Suprapubic skin (tissue), 4 donors: ENCODE measurements around the gene SLC44A4. TPM values are rescaled to one million over a fixed set of nuclear protein-coding genes. Genes with fewer than 3 reads are reported as not detected.

Experiments used
- DNase-seq, 2 donors: peaks; one replicate each; pipeline ENCODE4 v3.0.0-alpha.2; 2019; ENCODE audit warnings: low spot score in 2 of 2
- H3K27ac ChIP-seq: fragments of 200-600 bp; sonication (generic); one replicate; pipeline ENCODE4 v1.5.1; 2019
- H3K27me3 ChIP-seq: fragments of 200-600 bp; sonication (generic); one replicate; pipeline ENCODE4 v1.5.1; 2019
- H3K36me3 ChIP-seq: fragments of 200-600 bp; sonication (generic); one replicate; pipeline ENCODE4 v1.5.1; 2019
- H3K4me1 ChIP-seq: fragments of 200-600 bp; sonication (generic); one replicate; pipeline ENCODE4 v1.5.1; 2019
- H3K4me3 ChIP-seq: fragments of 200-600 bp; sonication (generic); one replicate; pipeline ENCODE4 v1.5.1; 2019; ENCODE audit warnings: mild to moderate bottlenecking
- H3K9me3 ChIP-seq: fragments of 200-600 bp; sonication (generic); one replicate; pipeline ENCODE4 v1.5.1; 2019
- CTCF ChIP-seq, 2 donors: fragments of 200-600 bp in 1 of 2; fragments of 450-650 bp in 1 of 2; sonication (generic) in 1 of 2; IDR thresholded peaks; one replicate each; pipeline ENCODE4 v1.5.1; 2016 to 2019; ENCODE audit warnings: antibody characterized with exemption in 2 of 2, mild to moderate bottlenecking in 1 of 2, moderate library complexity in 1 of 2
- EP300 ChIP-seq: sonication (generic); formaldehyde crosslinking; IDR thresholded peaks from one replicate; pipeline ENCODE4 v1.6.1; 2017; ENCODE audit warnings: antibody characterized with exemption
- POLR2A ChIP-seq, 2 donors: fragments of 450-650 bp; IDR thresholded peaks; one replicate each; pipeline ENCODE4 v1.6.1; 2017; ENCODE audit warnings: antibody characterized with exemption in 2 of 2, mild to moderate bottlenecking in 2 of 2, moderate library complexity in 2 of 2
- POLR2AphosphoS5 ChIP-seq, 3 donors: sonication (generic); formaldehyde crosslinking; IDR thresholded peaks; one replicate each; pipeline ENCODE4 v1.6.1; 2017; ENCODE audit warnings: antibody characterized with exemption in 3 of 3
- WGBS: methylation state at CpG from one replicate; pipeline ENCODE4 v1.1.5; 2018; 5-methylcytosine and 5-hydroxymethylcytosine counted together
- total RNA-seq, 4 donors: library from RNA; depleted of rRNA; stranded (reverse); fragments of >200 nt; gene quantifications; one replicate each; pipeline ENCODE4 v1.1.0, GENCODE V29; 2016

SLC44A4 gene
- total RNA-seq, 4 donors from 2014 or later = 1.4 to 7.4 (median 4.1) TPM

GRCh38 chr6:31903957-31904356 lies 25.2 kb upstream of the SLC44A4 start:
- H3K4me3 ChIP-seq = no peak overlapping the region
- no peak for DNase-seq
- H3K36me3 ChIP-seq = no peaks in the 10 kb centered on the region
- no peaks in the 10 kb centered on the region for H3K27me3 ChIP-seq
- 89% methylated on average over 3 of the region's 3 CpGs for WGBS
- no peaks in the 10 kb centered on the region for H3K9me3 ChIP-seq
- H3K4me1 ChIP-seq = peaks cover 32% of the 10 kb centered on the region
- TF ChIP-seq POLR2A (IDR thresholded peaks at IDR 0.05) (no peak), POLR2AphosphoS5 (IDR thresholded peaks at IDR 0.05) (no peak), EP300 (no peak)
- no peak overlapping the region for H3K27ac ChIP-seq

GRCh38 chr6:31901953-31902643 lies 23.3 kb upstream of the SLC44A4 start, which contains the start of gene ZBTB12:
Gene ZBTB12, minus strand, starts transcription at chr6:31902086. Its CDS starts 781 bp downstream, at chr6:31901305.
- no peak for TF ChIP-seq POLR2AphosphoS5 (IDR thresholded peaks at IDR 0.05)
- TF ChIP-seq EP300 = no peak
- no peak for TF ChIP-seq POLR2A (IDR thresholded peaks at IDR 0.05)
- TF ChIP-seq CTCF (IDR thresholded peaks at IDR 0.05) = no peak
- Histone ChIP-seq H3K4me1 (peaks cover 39% of the 10 kb centered on the region), H3K4me3 (peak within 1 kb of the TSS; percentile 69), H3K36me3 (no peaks in the 10 kb centered on the region), H3K9me3 (no peaks in the 10 kb centered on the region), H3K27ac (peak within 1 kb of the TSS; percentile 85), H3K27me3 (no peaks in the 10 kb centered on the region)
- DNase-seq = peak; percentile 89 to 92
- under 1% methylated on average over 37 of the region's 77 CpGs for WGBS

GRCh38 chr6:31901415-31901952 lies 22.7 kb upstream of the SLC44A4 start:
- H3K4me1 ChIP-seq = peaks cover 45% of the 10 kb centered on the region
- H3K36me3 ChIP-seq = no peaks in the 10 kb centered on the region
- WGBS = under 1% methylated on average over 28 of the region's 45 CpGs
- no peaks in the 10 kb centered on the region for H3K27me3 ChIP-seq
- TF ChIP-seq POLR2AphosphoS5 (IDR thresholded peaks at IDR 0.05) (no peak), EP300 (no peak), POLR2A (IDR thresholded peaks at IDR 0.05) (no peak), CTCF (IDR thresholded peaks at IDR 0.05) (no peak)
- peak overlapping the region; percentile 85 for H3K27ac ChIP-seq
- H3K9me3 ChIP-seq = no peaks in the 10 kb centered on the region
- DNase-seq = peak in 1 of 2 donors; percentile 84
- H3K4me3 ChIP-seq = peak overlapping the region; percentile 69

DNA sequence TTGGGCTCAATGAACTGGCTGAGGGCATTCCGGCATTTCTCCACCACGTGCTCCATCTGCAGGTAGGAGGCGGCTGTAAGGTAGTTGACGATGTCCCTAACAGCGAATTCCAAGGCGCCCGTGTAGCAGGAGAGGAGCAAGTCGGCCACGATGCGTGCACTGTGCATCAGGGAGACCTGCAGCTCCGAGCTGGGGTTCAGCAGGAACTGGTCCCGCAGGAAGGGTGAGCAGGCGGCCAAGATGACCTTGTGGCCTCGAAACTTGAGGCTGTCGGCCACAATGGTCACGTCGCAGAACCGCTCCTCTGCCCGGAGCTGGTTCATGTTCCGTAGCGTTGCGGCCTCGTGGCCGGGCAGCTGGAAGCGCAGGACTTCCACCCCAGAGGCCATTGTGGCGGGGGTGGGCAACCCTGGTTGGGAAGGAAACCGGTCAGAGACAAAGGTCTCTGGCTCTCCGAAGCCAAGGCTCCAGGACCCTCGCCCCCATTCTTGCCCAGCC lies 22.2 kb upstream of the SLC44A4 start:
- H3K27ac ChIP-seq = peak overlapping the region; percentile 85
- no peaks in the 10 kb centered on the region for H3K27me3 ChIP-seq
- H3K36me3 ChIP-seq = no peaks in the 10 kb centered on the region
- TF ChIP-seq CTCF (IDR thresholded peaks at IDR 0.05) (no peak), EP300 (no peak), POLR2AphosphoS5 (IDR thresholded peaks at IDR 0.05) (no peak), POLR2A (IDR thresholded peaks at IDR 0.05) (no peak)
- peak overlapping the region; percentile 69 for H3K4me3 ChIP-seq
- no peaks in the 10 kb centered on the region for H3K9me3 ChIP-seq
- H3K4me1 ChIP-seq = peaks cover 48% of the 10 kb centered on the region
- 20% methylated on average over 1 of the region's 29 CpGs for WGBS
- no peak for DNase-seq

GRCh38 chr6:31899882-31900722 lies 21.3 kb upstream of the SLC44A4 start:
- H3K27ac ChIP-seq = no peak overlapping the region
- peaks cover 3% of the 10 kb centered on the region for H3K36me3 ChIP-seq
- H3K4me1 ChIP-seq = peaks cover 48% of the 10 kb centered on the region
- no peaks in the 10 kb centered on the region for H3K9me3 ChIP-seq
- H3K4me3 ChIP-seq = no peak overlapping the region
- H3K27me3 ChIP-seq = no peaks in the 10 kb centered on the region
- DNase-seq = no peak
- TF ChIP-seq POLR2A (IDR thresholded peaks at IDR 0.05) (no peak), CTCF (IDR thresholded peaks at IDR 0.05) (no peak), POLR2AphosphoS5 (IDR thresholded peaks at IDR 0.05) (no peak), EP300 (no peak)
- WGBS = 85% methylated on average over 37 of the region's 49 CpGs
